ENCODE data around the gene SDC3. TPM values are rescaled to one million over a fixed set of nuclear protein-coding genes. Genes with fewer than 3 reads are reported as not detected.

The SDC3 gene
- total RNA-seq: 1 to 10 TPM in 1 of 5 donors, under 1 TPM in 4; 0.07 to 1.1 (median 0.47) TPM
- total RNA-seq (2013): 0.18 TPM
- 0 to 2.3 (median 0.44) reads per million in 29 experiments for total RNA-seq

DNA sequence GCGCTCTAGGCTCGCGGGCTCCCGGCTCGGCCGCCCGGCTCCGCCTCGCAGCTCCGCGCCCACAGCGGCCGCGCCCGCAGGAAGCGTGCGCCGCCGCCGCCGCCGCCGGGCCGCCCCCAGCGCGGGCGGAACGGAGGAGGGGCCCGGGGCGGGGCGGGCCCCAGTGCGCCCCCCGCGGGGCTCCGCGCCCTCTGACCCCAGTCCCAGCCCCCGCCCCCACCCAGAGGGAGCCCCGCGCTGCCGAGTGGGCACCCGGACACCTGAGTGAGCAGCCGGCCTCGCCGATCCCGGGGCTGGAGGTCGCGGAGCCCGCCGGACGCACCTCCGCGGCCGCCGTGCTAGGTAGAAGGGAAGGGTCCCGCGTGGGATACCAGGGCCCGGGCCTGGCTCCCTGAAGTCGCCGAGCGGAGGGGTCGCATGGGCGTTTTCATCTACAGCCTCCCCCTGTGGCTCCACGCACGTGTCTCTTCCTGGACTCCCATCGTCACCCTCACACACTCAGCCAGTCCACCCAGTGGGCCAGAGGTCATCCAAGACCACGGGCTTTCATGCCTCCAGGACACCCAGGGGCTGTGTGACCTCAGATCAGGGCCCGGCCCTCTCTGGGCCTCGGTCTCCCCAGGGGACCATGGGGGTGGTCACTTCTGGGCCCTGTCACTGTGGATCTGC lies at the start of gene SDC3:
Gene SDC3, minus strand, starts transcription at position 63 of the 669 bp plus-strand sequence. CDS start 172 bp downstream, outside the sequence.
- 4% methylated on average over 52 of the region's 68 CpGs for WGBS (ENCODE audit: insufficient coverage)
- DNase-seq (peak in 3 of 35 experiments; percentile 20 to 57 (median 21)), ATAC-seq (replicated peaks in 1 of 4) (peak; percentile 80 to 88 (median 87))
- Histone ChIP-seq H3K9me3 (no peaks in the 10 kb centered on the region), H3K4me3 (ENCODE audit: control insufficient read depth in 1 of 2, extremely low read depth in 1 of 2, low read length in 1 of 2) (peak within 1 kb of the TSS; percentile 20 to 42), H3K36me3 (ENCODE audit: control insufficient read depth in 2 of 2, extremely low read depth in 1 of 2, insufficient read depth in 1 of 2, low read length in 1 of 2) (no peaks in the 10 kb centered on the region), H3K27ac (ENCODE audit: low read length) (no peak within 1 kb of the TSS), H3K4me1 (ENCODE audit: control insufficient read depth in 1 of 2, extremely low read depth in 1 of 2, insufficient read depth in 2 of 2, low read length in 2 of 2) (peaks cover 0 to 25% of the 10 kb centered on the region in 2 experiments), H3K27me3 (replicated peaks in 1 of 2; ENCODE audit: control insufficient read depth in 2 of 2, extremely low read depth in 1 of 2, insufficient read depth in 2 of 2, low read length in 1 of 2) (peaks cover 10 to 64% of the 10 kb centered on the region in 2 experiments)
- ChIA-PET POLR2A (no interaction called here), CTCF (no interaction called here)
- Mint-ChIP-seq H3K27me3 (peaks cover 32 to 44% of the 10 kb centered on the region in 2 donors), H3K4me3 (peak within 1 kb of the TSS; percentile 81 to 89 (median 84)), H3K4me1 (peaks cover 17 to 23% (median 19%) of the 10 kb centered on the region in 3 donors), H3K9me3 (no peaks in the 10 kb centered on the region), H3K27ac (peak within 1 kb of the TSS in 1 of 2 donors; percentile 39), H3K36me3 (no peaks in the 10 kb centered on the region)

GRCh38 chr1:30957560-30958222 lies 49.1 kb upstream of the SDC3 start:
- POLR2A ChIA-PET: interaction anchor here in 1 of 2 donors (0.6 kb wide), 1 partner anchor 273 kb away, joined by 3 read pairs; no protein-coding TSS in a partner anchor

GRCh38 chr1:30955448-30956015 lies 47.0 kb upstream of the SDC3 start:
- Histone ChIP-seq H3K27ac (ENCODE audit: low read length) (no peak overlapping the region), H3K36me3 (ENCODE audit: control insufficient read depth in 2 of 2, extremely low read depth in 1 of 2, insufficient read depth in 1 of 2, low read length in 1 of 2) (peaks cover 8 to 73% of the 10 kb centered on the region in 2 donors), H3K4me3 (ENCODE audit: control insufficient read depth in 1 of 2, extremely low read depth in 1 of 2, low read length in 1 of 2) (no peak overlapping the region), H3K9me3 (no peaks in the 10 kb centered on the region), H3K4me1 (ENCODE audit: control insufficient read depth in 1 of 2, extremely low read depth in 1 of 2, insufficient read depth in 2 of 2, low read length in 2 of 2) (no peaks in the 10 kb centered on the region), H3K27me3 (replicated peaks in 1 of 2; ENCODE audit: control insufficient read depth in 2 of 2, extremely low read depth in 1 of 2, insufficient read depth in 2 of 2, low read length in 1 of 2) (no peaks in the 10 kb centered on the region)
- no peak for ATAC-seq (replicated peaks in 1 of 4)
- peaks cover 34 to 43% (median 41%) of the 10 kb centered on the region in 3 donors for H3K4me1 Mint-ChIP-seq
- ChIA-PET CTCF (no interaction called here), POLR2A (no interaction called here)
- no peaks in the 10 kb centered on the region for H3K27me3 Mint-ChIP-seq
- no CpG with 5 or more reads among the region's 1 CpG for WGBS (ENCODE audit: insufficient coverage)
- H3K36me3 Mint-ChIP-seq: peaks cover 64% of the 10 kb centered on the region
- DNase-seq: no peak
- H3K9me3 Mint-ChIP-seq: no peaks in the 10 kb centered on the region
- H3K4me3 Mint-ChIP-seq: no peak overlapping the region
- H3K27ac Mint-ChIP-seq: no peak overlapping the region

More at GRCh38 chr1:30957560-30958222, 49.1 kb upstream of the SDC3 start:
- H3K4me1 Mint-ChIP-seq: peaks cover 31 to 38% (median 34%) of the 10 kb centered on the region in 3 donors
- DNase-seq (no peak), ATAC-seq (replicated peaks in 1 of 4) (no peak)
- H3K27me3 Mint-ChIP-seq: no peaks in the 10 kb centered on the region
- Histone ChIP-seq H3K36me3 (ENCODE audit: control insufficient read depth in 2 of 2, extremely low read depth in 1 of 2, insufficient read depth in 1 of 2, low read length in 1 of 2) (peaks cover 6 to 63% of the 10 kb centered on the region in 2 donors), H3K4me1 (ENCODE audit: control insufficient read depth in 1 of 2, extremely low read depth in 1 of 2, insufficient read depth in 2 of 2, low read length in 2 of 2) (no peaks in the 10 kb centered on the region), H3K9me3 (no peaks in the 10 kb centered on the region), H3K4me3 (ENCODE audit: control insufficient read depth in 1 of 2, extremely low read depth in 1 of 2, low read length in 1 of 2) (no peak overlapping the region), H3K27me3 (replicated peaks in 1 of 2; ENCODE audit: control insufficient read depth in 2 of 2, extremely low read depth in 1 of 2, insufficient read depth in 2 of 2, low read length in 1 of 2) (no peaks in the 10 kb centered on the region), H3K27ac (ENCODE audit: low read length) (no peak overlapping the region)
- H3K4me3 Mint-ChIP-seq: no peak overlapping the region
- H3K36me3 Mint-ChIP-seq: peaks cover 57% of the 10 kb centered on the region
- no peaks in the 10 kb centered on the region for H3K9me3 Mint-ChIP-seq
- WGBS (ENCODE audit: insufficient coverage): no CpG with 5 or more reads among the region's 4 CpGs
- peak overlapping the region; percentile 3 to 24 for H3K27ac Mint-ChIP-seq
- CTCF ChIA-PET: interaction anchor here in 1 of 2 donors (0.7 kb wide), 1 partner anchor 1760 kb away, joined by 4 read pairs; no protein-coding TSS in a partner anchor

- no peak overlapping the region for H3K27ac Mint-ChIP-seq
- no peaks in the 10 kb centered on the region for H3K27me3 Mint-ChIP-seq
- no peaks in the 10 kb centered on the region for H3K9me3 ChIP-seq
- no peaks in the 10 kb centered on the region for H3K27me3 ChIP-seq (replicated peaks in 1 of 2; ENCODE audit: control insufficient read depth in 2 of 2, extremely low read depth in 1 of 2, insufficient read depth in 2 of 2, low read length in 1 of 2)
- ChIA-PET CTCF (no interaction called here), POLR2A (no interaction called here)
- no peak overlapping the region for H3K4me3 ChIP-seq (ENCODE audit: control insufficient read depth in 1 of 2, extremely low read depth in 1 of 2, low read length in 1 of 2)
- H3K4me1 Mint-ChIP-seq: peaks cover 25 to 33% (median 26%) of the 10 kb centered on the region in 3 donors
- DNase-seq (no peak), ATAC-seq (replicated peaks in 1 of 4) (no peak)
- H3K27ac ChIP-seq (ENCODE audit: low read length): no peak overlapping the region
- peaks cover 12 to 75% of the 10 kb centered on the region in 2 donors for H3K36me3 ChIP-seq (ENCODE audit: control insufficient read depth in 2 of 2, extremely low read depth in 1 of 2, insufficient read depth in 1 of 2, low read length in 1 of 2)
- H3K9me3 Mint-ChIP-seq: no peaks in the 10 kb centered on the region
- H3K4me1 ChIP-seq (ENCODE audit: control insufficient read depth in 1 of 2, extremely low read depth in 1 of 2, insufficient read depth in 2 of 2, low read length in 2 of 2): no peaks in the 10 kb centered on the region
- no peak overlapping the region for H3K4me3 Mint-ChIP-seq
- peaks cover 59% of the 10 kb centered on the region for H3K36me3 Mint-ChIP-seq
- WGBS (ENCODE audit: insufficient coverage): 99% methylated on average over 9 of the region's 11 CpGs
These were observed 45.1 kb upstream of the SDC3 start for GRCh38 chr1:30953685-30954084.

GRCh38 chr1:30952098-30952497 lies 43.5 kb upstream of the SDC3 start:
- WGBS (ENCODE audit: insufficient coverage): 86% methylated on average over 2 of the region's 5 CpGs
- ChIA-PET POLR2A (no interaction called here), CTCF (no interaction called here)
- Mint-ChIP-seq H3K27ac (peak overlapping the region; percentile 65 to 66), H3K27me3 (no peaks in the 10 kb centered on the region), H3K4me1 (peaks cover 21 to 28% (median 24%) of the 10 kb centered on the region in 3 donors), H3K9me3 (no peaks in the 10 kb centered on the region), H3K36me3 (peaks cover 60% of the 10 kb centered on the region), H3K4me3 (no peak overlapping the region)
- no peaks in the 10 kb centered on the region for H3K27me3 ChIP-seq (replicated peaks in 1 of 2; ENCODE audit: control insufficient read depth in 2 of 2, extremely low read depth in 1 of 2, insufficient read depth in 2 of 2, low read length in 1 of 2)
- H3K36me3 ChIP-seq (ENCODE audit: control insufficient read depth in 2 of 2, extremely low read depth in 1 of 2, insufficient read depth in 1 of 2, low read length in 1 of 2): peaks cover 16 to 80% of the 10 kb centered on the region in 2 donors
- H3K9me3 ChIP-seq: no peaks in the 10 kb centered on the region
- peak in 7 of 35 experiments; percentile 7 to 43 (median 16) for DNase-seq
- H3K4me3 ChIP-seq (ENCODE audit: control insufficient read depth in 1 of 2, extremely low read depth in 1 of 2, low read length in 1 of 2): no peak overlapping the region
- H3K27ac ChIP-seq (ENCODE audit: low read length): no peak overlapping the region
- H3K4me1 ChIP-seq (ENCODE audit: control insufficient read depth in 1 of 2, extremely low read depth in 1 of 2, insufficient read depth in 2 of 2, low read length in 2 of 2): no peaks in the 10 kb centered on the region
- ATAC-seq (replicated peaks in 1 of 4): peak in 1 of 4 experiments; percentile 81

- H3K4me1 Mint-ChIP-seq: peaks cover 21 to 28% (median 26%) of the 10 kb centered on the region in 3 donors
- POLR2A ChIA-PET: no interaction called here
- peaks cover 16 to 80% of the 10 kb centered on the region in 2 donors for H3K36me3 ChIP-seq (ENCODE audit: control insufficient read depth in 2 of 2, extremely low read depth in 1 of 2, insufficient read depth in 1 of 2, low read length in 1 of 2)
- DNase-seq: no peak
- no peak overlapping the region for H3K27ac ChIP-seq (ENCODE audit: low read length)
- CTCF ChIA-PET: no interaction called here
- H3K9me3 ChIP-seq: no peaks in the 10 kb centered on the region
- peaks cover 59% of the 10 kb centered on the region for H3K36me3 Mint-ChIP-seq
- H3K27me3 Mint-ChIP-seq: no peaks in the 10 kb centered on the region
- WGBS (ENCODE audit: insufficient coverage): no CpG with 5 or more reads among the region's 5 CpGs
- no peak for ATAC-seq (replicated peaks in 1 of 4)
- no peak overlapping the region for H3K27ac Mint-ChIP-seq
- no peaks in the 10 kb centered on the region for H3K27me3 ChIP-seq (replicated peaks in 1 of 2; ENCODE audit: control insufficient read depth in 2 of 2, extremely low read depth in 1 of 2, insufficient read depth in 2 of 2, low read length in 1 of 2)
- no peaks in the 10 kb centered on the region for H3K4me1 ChIP-seq (ENCODE audit: control insufficient read depth in 1 of 2, extremely low read depth in 1 of 2, insufficient read depth in 2 of 2, low read length in 2 of 2)
- no peak overlapping the region for H3K4me3 ChIP-seq (ENCODE audit: control insufficient read depth in 1 of 2, extremely low read depth in 1 of 2, low read length in 1 of 2)
- no peaks in the 10 kb centered on the region for H3K9me3 Mint-ChIP-seq
- H3K4me3 Mint-ChIP-seq: no peak overlapping the region
These were observed 42.1 kb upstream of the SDC3 start for GRCh38 chr1:30950700-30951099.

All from T-cell (primary cell).